NCI-H446 (cell line): ENCODE measurements around the gene CCDC154.
"Not testable (repeated sequence)": the region's sequence is repeated elsewhere in the genome, so short reads cannot be mapped to it uniquely, and the experiment has no call there.

Experiments
- DNase-seq, 2 experiments: peaks; one replicate each; lab custom pipeline; 2025; lab: John Stamatoyannopoulos, UW

Gene CCDC154

DNA sequence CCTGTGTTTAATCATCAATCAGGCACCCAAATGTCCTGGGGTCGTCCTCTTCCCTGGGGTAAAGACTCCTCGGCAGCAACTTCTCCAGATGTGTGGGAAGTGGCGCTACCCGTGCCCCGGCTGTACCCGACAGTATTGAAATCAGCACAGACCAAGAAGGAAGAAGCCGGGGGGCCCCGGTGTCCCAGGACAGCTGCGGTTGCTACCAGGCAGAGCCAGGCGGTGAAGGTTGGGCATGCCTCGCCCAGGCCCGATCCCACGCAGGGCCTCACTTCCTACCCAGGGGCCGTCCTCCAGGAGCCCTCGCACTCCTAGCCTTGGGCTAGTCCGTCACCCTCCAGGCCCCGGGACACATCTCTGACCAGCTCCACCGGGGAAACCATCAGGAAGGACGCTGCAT, 9.0 kb upstream of the CCDC154 start:
- no peak for DNase-seq

DNA sequence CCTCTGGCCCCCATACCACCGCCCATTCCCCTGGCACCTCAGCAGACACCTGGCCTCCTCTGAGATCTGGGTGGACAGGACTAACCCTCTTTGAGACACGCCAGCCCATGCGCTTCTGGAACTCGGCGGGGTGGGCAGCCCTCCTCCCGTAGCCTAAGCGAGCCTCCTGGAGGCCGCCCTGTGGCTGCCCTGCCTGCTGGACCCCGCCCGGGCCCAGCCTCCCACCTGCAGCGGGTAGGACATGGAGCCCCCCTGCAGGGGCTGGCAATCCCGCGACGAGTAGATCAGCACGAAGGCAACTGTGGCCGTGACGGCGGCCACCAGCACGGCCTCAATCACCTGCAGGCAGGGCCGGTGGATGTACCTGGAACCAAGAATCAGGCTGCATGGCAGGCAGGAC, 8.2 kb upstream of the CCDC154 start:
- DNase-seq = no peak

- DNase-seq = no peak
Observed at GRCh38 chr16:1451702-1452392, 7.5 kb upstream of the CCDC154 start.

DNA sequence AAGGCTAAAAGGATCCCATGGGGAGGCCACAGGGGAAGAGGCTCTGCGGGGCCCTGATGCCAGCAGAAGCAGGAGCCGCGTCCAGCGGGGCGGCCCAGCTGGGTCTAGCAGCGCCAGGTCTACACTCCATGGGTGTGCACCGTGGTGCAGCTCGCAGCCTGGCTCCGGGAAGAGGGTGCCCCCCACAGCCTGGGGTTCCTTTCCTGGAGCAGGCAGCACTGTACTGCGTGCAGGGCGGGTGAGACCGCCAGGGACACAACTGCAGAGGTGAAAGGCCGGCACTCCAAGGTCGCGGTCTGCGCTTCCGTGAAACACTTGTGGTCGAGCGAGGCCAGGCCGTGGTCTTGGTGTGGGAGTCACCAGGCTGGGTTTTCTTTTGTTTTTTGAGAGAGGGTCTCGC, 6.5 kb upstream of the CCDC154 start:
- DNase-seq = no peak

DNA sequence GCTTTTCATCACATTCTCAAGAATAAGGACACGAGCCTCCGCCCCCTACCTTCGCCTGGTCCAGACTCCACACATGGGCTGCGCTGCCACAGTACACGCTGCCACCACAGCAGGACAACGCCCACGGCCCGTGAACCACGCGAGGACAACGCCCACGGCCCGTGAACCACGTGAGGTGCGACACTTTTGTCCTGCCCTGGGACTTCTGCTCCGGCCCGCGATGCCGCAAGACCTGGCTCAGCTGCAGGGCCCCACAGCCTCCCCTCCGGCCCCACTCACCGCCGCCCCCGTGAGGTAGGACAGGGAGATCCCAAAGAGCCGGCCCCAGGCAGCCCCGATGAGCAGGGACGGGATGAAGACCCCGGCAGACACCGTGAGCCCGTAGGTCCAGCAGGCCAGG, 5.9 kb upstream of the CCDC154 start:
- no peak for DNase-seq

DNA sequence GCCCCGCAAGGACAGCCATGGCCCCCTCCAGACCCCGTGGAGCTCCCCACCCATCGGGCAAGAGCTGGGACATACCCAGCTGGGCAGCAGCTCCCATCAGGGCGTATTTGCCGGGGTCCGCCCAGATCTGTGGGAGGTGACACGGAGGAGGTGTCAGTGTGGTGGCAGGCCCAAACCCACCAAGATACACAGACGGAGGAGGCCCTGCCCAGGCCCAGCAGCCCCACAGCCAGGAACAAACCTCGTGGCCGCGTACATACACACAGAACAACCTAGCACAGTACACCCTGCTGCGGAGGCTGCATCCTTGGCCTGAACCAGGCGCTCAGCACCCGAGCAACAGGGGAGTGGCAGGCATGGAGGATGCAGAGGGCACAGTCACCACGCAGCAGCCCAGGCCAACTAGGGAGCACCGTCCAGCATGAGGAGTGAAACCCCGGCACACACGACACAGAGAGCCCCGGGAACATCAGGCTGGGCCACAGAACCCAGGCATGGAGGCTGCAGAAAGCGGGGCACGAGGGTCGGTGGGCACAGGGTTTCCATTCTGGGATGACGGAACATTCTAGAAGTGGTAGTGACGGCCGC, 4.9 kb upstream of the CCDC154 start:
- DNase-seq = no peak

DNA sequence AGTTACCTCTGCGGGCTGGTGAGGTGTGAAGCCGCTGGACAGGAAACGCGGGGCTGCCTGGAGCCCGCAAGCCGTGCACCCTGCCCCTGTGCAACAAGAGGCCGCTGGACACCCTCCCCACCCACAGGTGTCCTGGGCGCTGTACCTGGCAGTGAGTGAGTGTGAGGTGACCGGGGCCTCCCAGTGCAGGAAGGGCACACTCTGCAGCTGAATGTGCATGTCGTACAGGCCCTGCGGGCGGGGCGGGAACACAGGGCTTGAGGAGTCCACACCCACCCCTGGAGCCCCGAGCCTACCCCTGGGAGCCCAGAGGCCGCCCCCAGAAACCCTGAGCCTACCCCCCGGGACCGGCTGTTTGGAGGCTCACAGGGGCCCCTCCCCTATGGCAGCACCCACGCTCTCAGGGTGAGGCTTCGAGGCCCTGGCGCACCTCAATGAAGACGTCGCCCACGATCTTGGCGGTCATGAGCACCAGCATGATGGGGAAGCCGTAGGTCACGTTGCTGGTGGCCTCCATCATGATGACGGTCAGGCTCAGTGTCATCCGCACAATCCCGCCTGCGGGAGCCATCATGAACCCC, 4.3 kb upstream of the CCDC154 start:
- no peak for DNase-seq

GRCh38 chr16:1447965-1448364, 3.6 kb upstream of the CCDC154 start:
- no peak for DNase-seq

GRCh38 chr16:1446296-1447080, 2.1 kb upstream of the CCDC154 start:
- no peak for DNase-seq

DNA sequence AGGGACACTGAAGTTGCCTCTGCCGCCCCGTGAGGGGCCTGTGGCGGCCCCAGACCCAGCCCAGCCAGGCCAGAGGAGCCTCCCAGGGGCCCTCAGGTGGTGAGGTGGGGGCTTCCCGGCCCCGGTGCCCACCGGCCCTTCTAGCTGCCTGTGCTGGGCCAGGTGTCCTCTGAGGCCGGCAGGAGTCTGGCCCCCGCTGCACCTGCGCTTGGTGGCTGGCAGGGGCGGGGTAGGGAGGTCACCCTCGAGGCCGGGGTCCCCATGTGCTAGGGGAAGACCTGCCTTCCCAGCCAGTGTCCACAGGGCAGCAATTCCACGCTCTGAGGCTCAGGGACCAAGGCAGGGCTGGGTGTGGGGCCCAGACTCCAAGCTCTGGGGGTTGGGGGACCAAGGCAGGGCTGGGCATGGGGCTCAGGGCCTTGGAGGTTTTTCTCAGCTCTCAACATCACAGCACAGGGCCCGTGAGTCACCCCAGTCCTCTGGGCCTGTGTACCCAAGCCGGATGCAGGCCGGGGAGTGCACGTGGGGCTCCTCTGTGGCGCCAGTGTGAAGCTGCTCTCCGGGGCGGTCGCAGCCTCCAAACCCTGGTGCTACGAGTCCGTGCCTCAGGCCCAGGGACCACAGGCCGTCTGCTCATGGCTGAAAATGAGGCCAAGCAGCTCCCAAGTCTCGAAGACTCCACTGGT, 1.3 kb upstream of the CCDC154 start:
- DNase-seq = no peak

DNA sequence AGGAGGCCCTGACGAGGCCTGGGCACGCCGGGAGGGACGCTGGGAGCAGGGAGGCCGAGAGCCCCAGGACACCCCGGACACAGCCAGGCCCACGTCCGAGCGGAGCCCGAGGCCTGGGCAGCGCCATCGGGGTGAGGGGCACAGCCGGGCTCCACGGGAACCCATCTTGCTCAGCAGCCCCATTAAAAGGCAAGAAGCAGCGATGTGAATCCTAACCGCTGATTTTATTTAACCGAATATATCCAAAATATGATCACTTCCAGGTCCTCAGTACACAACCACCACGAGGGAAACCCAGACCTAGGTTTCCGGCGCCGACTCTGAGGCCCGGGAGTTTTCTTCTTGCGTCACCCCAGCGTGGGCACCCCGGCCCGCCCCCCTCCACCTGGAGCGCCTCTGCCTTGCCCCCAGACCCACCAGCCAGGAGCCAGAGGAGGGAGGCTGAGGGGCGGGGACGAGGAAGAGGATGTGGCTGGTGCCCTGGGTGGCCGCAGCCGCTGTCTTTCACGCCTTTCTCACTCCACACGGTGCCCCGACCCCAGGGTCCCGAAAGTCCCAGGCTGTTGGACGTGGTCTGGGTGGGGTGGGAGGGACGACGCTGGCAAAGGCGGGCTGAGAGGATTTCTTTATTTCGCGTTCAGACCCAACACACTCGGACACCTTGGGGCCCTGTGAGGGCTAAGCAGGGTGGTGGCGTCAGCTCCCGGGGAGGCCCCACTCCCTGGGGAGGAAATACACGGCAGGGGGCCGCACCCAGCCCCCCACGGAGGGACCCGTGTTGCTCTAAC, 568 bp upstream of the CCDC154 start:
- no peak for DNase-seq

DNA sequence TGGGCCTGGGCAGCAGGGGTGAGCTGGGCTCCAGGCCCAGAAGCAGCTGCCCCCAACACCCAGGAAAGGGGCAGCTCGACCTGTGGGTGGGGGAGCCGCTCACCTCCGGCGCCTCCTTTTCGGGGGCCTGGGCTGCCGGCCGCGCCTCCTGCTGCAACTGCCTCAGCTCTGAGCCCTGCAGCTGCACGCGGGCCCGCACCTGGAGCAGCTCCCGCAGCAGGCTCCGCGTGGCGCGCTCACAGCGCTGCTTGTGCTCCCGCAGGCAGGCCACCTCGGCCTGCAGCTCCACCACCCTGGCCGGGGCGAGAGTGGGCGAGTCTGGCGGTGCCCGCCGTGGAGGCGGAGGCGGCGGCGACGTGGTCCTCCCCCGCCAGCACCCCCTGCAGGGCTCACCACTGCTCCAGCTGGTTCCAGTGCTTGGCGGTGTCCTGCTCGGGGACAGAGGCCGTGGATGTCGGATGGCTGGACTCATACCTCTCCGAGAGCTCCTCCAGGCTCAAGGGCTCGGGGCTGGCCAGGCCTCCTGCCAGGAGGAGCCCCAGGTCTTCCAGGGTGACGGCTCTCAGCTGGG, 868 bp downstream of the CCDC154 start:
- DNase-seq = no peak

- DNase-seq = no peak
Observed at GRCh38 chr16:1442697-1443096, 1.7 kb downstream of the CCDC154 start.

GRCh38 chr16:1441391-1441829, 2.9 kb downstream of the CCDC154 start:
- no peak for DNase-seq

- DNase-seq = not testable (repeated sequence)
Observed at GRCh38 chr16:1439699-1440074, 4.7 kb downstream of the CCDC154 start.

DNA sequence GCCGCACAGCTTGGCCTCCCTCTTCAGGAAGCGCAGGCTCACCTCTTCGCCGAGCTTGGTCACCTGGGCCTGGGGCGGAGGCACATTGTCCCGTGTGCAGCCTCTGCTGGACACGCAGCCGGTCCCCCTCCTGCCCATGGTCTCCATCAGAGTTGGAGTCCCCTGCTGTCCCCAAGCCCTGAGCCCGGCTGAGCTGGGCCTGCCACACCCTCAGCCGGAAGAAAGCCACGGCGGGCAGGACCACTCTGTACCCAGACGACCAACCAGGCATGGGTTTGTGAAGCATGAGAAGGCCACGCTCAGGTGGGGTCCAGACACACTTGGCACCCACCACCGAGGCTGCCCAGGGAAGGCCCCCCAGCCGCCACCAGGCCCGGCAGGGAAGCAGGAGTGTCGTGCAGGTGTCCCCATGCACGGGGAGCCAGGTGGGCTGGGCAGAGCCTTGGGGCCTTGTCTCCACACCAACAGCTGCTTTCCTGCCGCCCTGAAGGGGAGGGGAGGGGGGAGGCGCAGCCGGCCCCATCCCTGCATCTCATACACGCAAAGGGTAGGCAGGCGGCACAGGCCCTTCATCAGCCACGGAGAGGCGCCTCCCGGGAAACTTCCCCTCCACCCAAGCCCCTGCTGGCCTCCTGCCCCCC, 5.2 kb downstream of the CCDC154 start:
- DNase-seq = no peak

- DNase-seq = no peak
Observed at GRCh38 chr16:1438229-1439057, 5.9 kb downstream of the CCDC154 start.

GRCh38 chr16:1437606-1438005, 6.8 kb downstream of the CCDC154 start:
- no peak for DNase-seq

- no peak for DNase-seq
Observed at GRCh38 chr16:1436731-1437355, 7.5 kb downstream of the CCDC154 start.
